Measurements from ENCODE around the gene FN3KRP.

Gene FN3KRP

DNA sequence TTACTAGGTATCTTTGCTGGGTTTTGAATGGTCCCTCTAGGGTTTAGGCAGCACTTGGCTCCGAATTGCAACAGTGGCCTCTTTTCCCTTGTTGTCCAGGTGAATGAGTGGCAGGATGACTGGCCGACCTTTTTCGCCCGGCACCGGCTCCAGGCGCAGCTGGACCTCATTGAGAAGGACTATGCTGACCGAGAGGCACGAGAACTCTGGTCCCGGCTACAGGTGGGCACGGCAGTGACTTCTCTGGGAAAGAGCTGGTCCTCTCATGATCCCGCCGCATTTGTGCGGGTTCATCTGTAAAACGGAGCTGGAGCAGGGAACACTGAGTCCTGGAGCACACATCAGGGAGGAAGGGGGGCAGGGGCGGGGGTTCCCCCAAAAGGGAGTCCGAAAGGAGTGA lies 32.2 kb downstream of the FN3KRP start:
- ChIA-PET CTCF (interaction anchor here (0.7 kb wide), 1 partner anchor 106 kb away, joined by 3 read pairs; no protein-coding TSS in a partner anchor), POLR2A (interaction anchor here (0.6 to 1.5 kb wide), 2 partner anchors 17 to 32 kb away, joined by 3 to 4 read pairs; partner anchors contain the start of gene FN3KRP)
- TF ChIP-seq SP7 (tag by site-specific recombination; IDR thresholded peaks at IDR 0.05) (no peak), KLF16 (tag by site-specific recombination; IDR thresholded peaks at IDR 0.05) (no peak), ZNF837 (tag by site-specific recombination; IDR thresholded peaks at IDR 0.05) (no peak), ZNF707 (tag by site-specific recombination; IDR thresholded peaks at IDR 0.05) (no peak), ZNF76 (tag by site-specific recombination; IDR thresholded peaks at IDR 0.05; ENCODE audit: borderline replicate concordance, low read depth) (no peak), REPIN1 (tag by site-specific recombination; IDR thresholded peaks at IDR 0.05; ENCODE audit: low read depth) (no peak), ZBTB17 (tag by site-specific recombination; IDR thresholded peaks at IDR 0.05) (no peak), ZNF423 (tag by site-specific recombination; IDR thresholded peaks at IDR 0.05) (no peak), ZNF169 (tag by site-specific recombination; IDR thresholded peaks at IDR 0.05) (no peak), ZNF211 (tag by site-specific recombination; IDR thresholded peaks at IDR 0.05; ENCODE audit: low read depth) (no peak), ZNF521 (tag by site-specific recombination; IDR thresholded peaks at IDR 0.05) (no peak)
- TF ChIP-seq, protein P1, sequence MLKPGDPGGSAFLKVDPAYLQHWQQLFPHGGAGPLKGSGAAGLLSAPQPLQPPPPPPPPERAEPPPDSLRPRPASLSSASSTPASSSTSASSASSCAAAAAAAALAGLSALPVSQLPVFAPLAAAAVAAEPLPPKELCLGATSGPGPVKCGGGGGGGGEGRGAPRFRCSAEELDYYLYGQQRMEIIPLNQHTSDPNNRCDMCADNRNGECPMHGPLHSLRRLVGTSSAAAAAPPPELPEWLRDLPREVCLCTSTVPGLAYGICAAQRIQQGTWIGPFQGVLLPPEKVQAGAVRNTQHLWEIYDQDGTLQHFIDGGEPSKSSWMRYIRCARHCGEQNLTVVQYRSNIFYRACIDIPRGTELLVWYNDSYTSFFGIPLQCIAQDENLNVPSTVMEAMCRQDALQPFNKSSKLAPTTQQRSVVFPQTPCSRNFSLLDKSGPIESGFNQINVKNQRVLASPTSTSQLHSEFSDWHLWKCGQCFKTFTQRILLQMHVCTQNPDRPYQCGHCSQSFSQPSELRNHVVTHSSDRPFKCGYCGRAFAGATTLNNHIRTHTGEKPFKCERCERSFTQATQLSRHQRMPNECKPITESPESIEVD (tag by site-specific recombination; IDR thresholded peaks at IDR 0.05) = no peak
- TF ChIP-seq, protein P2, sequence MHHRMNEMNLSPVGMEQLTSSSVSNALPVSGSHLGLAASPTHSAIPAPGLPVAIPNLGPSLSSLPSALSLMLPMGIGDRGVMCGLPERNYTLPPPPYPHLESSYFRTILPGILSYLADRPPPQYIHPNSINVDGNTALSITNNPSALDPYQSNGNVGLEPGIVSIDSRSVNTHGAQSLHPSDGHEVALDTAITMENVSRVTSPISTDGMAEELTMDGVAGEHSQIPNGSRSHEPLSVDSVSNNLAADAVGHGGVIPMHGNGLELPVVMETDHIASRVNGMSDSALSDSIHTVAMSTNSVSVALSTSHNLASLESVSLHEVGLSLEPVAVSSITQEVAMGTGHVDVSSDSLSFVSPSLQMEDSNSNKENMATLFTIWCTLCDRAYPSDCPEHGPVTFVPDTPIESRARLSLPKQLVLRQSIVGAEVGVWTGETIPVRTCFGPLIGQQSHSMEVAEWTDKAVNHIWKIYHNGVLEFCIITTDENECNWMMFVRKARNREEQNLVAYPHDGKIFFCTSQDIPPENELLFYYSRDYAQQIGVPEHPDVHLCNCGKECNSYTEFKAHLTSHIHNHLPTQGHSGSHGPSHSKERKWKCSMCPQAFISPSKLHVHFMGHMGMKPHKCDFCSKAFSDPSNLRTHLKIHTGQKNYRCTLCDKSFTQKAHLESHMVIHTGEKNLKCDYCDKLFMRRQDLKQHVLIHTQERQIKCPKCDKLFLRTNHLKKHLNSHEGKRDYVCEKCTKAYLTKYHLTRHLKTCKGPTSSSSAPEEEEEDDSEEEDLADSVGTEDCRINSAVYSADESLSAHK (tag by site-specific recombination; IDR thresholded peaks at IDR 0.05) = no peak
- TF ChIP-seq, protein P3, sequence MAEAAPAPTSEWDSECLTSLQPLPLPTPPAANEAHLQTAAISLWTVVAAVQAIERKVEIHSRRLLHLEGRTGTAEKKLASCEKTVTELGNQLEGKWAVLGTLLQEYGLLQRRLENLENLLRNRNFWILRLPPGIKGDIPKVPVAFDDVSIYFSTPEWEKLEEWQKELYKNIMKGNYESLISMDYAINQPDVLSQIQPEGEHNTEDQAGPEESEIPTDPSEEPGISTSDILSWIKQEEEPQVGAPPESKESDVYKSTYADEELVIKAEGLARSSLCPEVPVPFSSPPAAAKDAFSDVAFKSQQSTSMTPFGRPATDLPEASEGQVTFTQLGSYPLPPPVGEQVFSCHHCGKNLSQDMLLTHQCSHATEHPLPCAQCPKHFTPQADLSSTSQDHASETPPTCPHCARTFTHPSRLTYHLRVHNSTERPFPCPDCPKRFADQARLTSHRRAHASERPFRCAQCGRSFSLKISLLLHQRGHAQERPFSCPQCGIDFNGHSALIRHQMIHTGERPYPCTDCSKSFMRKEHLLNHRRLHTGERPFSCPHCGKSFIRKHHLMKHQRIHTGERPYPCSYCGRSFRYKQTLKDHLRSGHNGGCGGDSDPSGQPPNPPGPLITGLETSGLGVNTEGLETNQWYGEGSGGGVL (tag by site-specific recombination; IDR thresholded peaks at IDR 0.05) = no peak
- TF ChIP-seq, protein P4, sequence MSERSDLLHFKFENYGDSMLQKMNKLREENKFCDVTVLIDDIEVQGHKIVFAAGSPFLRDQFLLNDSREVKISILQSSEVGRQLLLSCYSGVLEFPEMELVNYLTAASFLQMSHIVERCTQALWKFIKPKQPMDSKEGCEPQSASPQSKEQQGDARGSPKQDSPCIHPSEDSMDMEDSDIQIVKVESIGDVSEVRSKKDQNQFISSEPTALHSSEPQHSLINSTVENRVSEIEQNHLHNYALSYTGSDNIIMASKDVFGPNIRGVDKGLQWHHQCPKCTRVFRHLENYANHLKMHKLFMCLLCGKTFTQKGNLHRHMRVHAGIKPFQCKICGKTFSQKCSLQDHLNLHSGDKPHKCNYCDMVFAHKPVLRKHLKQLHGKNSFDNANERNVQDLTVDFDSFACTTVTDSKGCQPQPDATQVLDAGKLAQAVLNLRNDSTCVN (tag by site-specific recombination; optimal IDR thresholded peaks at IDR 0.05) = no peak
- TF ChIP-seq, protein P5, sequence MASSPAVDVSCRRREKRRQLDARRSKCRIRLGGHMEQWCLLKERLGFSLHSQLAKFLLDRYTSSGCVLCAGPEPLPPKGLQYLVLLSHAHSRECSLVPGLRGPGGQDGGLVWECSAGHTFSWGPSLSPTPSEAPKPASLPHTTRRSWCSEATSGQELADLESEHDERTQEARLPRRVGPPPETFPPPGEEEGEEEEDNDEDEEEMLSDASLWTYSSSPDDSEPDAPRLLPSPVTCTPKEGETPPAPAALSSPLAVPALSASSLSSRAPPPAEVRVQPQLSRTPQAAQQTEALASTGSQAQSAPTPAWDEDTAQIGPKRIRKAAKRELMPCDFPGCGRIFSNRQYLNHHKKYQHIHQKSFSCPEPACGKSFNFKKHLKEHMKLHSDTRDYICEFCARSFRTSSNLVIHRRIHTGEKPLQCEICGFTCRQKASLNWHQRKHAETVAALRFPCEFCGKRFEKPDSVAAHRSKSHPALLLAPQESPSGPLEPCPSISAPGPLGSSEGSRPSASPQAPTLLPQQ (tag by site-specific recombination; IDR thresholded peaks at IDR 0.05) = no peak
- TF ChIP-seq, protein P6, sequence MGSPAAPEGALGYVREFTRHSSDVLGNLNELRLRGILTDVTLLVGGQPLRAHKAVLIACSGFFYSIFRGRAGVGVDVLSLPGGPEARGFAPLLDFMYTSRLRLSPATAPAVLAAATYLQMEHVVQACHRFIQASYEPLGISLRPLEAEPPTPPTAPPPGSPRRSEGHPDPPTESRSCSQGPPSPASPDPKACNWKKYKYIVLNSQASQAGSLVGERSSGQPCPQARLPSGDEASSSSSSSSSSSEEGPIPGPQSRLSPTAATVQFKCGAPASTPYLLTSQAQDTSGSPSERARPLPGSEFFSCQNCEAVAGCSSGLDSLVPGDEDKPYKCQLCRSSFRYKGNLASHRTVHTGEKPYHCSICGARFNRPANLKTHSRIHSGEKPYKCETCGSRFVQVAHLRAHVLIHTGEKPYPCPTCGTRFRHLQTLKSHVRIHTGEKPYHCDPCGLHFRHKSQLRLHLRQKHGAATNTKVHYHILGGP (tag by site-specific recombination; IDR thresholded peaks at IDR 0.05) = no peak
- H3K4me1 ChIP-seq (ENCODE audit: control insufficient read depth, insufficient read depth, low read length) = no peaks in the 10 kb centered on the region
- H3K4me3 ChIP-seq (ENCODE audit: low read depth, low read length) = no peak overlapping the region
- no peak overlapping the region for H3K27ac ChIP-seq (ENCODE audit: extremely low read depth, low read depth, low read length)
- H3K36me3 ChIP-seq (ENCODE audit: control insufficient read depth in 2 of 2, insufficient read depth in 1 of 2, low read length in 2 of 2) = peaks cover 0 to 4% of the 10 kb centered on the region in 2 experiments
- no peaks in the 10 kb centered on the region for H3K9me3 ChIP-seq (ENCODE audit: control insufficient read depth, insufficient read depth, low read depth, low read length)
